Loucy (cell line): ENCODE data around the gene CC2D2B.

ENCODE experiments used
- H2AFZ ChIP-seq: fragments of 200-600 bp; sonication (generic); 2 replicates; pipeline ENCODE4 v1.6.0; 2016; ENCODE audit warnings: antibody characterized with exemption, mild to moderate bottlenecking, low read length, moderate library complexity
- H3F3A ChIP-seq: fragments of 200-600 bp; 2 replicates; pipeline ENCODE4 v1.6.0; 2016; ENCODE audit warnings: antibody characterized with exemption, low read depth, mild to moderate bottlenecking
- H3K27me3 ChIP-seq: fragments of 200-600 bp; sonication (generic); 2 replicates; pipeline ENCODE4 v1.6.1; 2014; ENCODE audit warnings: low read length, mild to moderate bottlenecking; ENCODE audit not compliant: insufficient read depth, poor library complexity, severe bottlenecking
- H3K36me3 ChIP-seq: fragments of 200-600 bp; sonication (generic); 2 replicates; pipeline ENCODE4 v1.6.1; 2016; ENCODE audit warnings: low read length; ENCODE audit not compliant: insufficient read depth
- H3K4me1 ChIP-seq: fragments of 200-600 bp; sonication (generic); 2 replicates; pipeline ENCODE4 v1.5.1; 2014; ENCODE audit warnings: low read length, mild to moderate bottlenecking; ENCODE audit not compliant: insufficient read depth, poor library complexity, severe bottlenecking
- H3K4me2 ChIP-seq: fragments of 200-600 bp; sonication (generic); 2 replicates; pipeline ENCODE4 v1.6.0; 2014; ENCODE audit warnings: antibody characterized with exemption, low read length, low read depth, mild to moderate bottlenecking; ENCODE audit not compliant: poor library complexity, severe bottlenecking
- H3K4me3 ChIP-seq: fragments of 200-600 bp; sonication (generic); 2 replicates; pipeline ENCODE4 v1.5.1; 2014; ENCODE audit warnings: low read length, mild to moderate bottlenecking, mixed read lengths; ENCODE audit not compliant: poor library complexity, severe bottlenecking
- H3K79me2 ChIP-seq: fragments of 200-600 bp; sonication (generic); 2 replicates; pipeline ENCODE4 v1.6.1; 2014; ENCODE audit warnings: low read length; ENCODE audit not compliant: insufficient read depth
- H3K9ac ChIP-seq: fragments of 200-600 bp; sonication (generic); 2 replicates; pipeline ENCODE4 v1.6.0; 2014; ENCODE audit warnings: mild to moderate bottlenecking, low read depth, low read length, moderate library complexity; ENCODE audit not compliant: poor library complexity, severe bottlenecking
- H3K9me2 ChIP-seq: fragments of 200-600 bp; sonication (generic); replicated peaks from 2 replicates; pipeline ENCODE4 v1.6.1; 2016; ENCODE audit warnings: low read depth, low read length, mixed read lengths
- H3K9me3 ChIP-seq: fragments of 200-600 bp; sonication (generic); 2 replicates; pipeline ENCODE4 v1.6.1; 2014; ENCODE audit warnings: mild to moderate bottlenecking, antibody characterized with exemption, low read length, low read depth; ENCODE audit not compliant: insufficient read depth
- H4K20me1 ChIP-seq: fragments of 200-600 bp; sonication (generic); 2 replicates; pipeline ENCODE4 v1.6.0; 2014; ENCODE audit warnings: antibody characterized with exemption, low read length, mild to moderate bottlenecking; ENCODE audit not compliant: insufficient read depth, poor library complexity, severe bottlenecking
- CTCF ChIP-seq: fragments of 200-600 bp; sonication (generic); conservative IDR thresholded peaks from 2 replicates; pipeline ENCODE4 v1.5.1; 2014; ENCODE audit warnings: mild to moderate bottlenecking, antibody characterized with exemption, low read length
- EZH2phosphoT487 ChIP-seq: fragments of 200-600 bp; IDR thresholded peaks from 2 replicates; pipeline ENCODE4 v1.6.1; 2018; ENCODE audit warnings: antibody characterized with exemption, mild to moderate bottlenecking, moderate library complexity, borderline replicate concordance

Gene CC2D2B

DNA sequence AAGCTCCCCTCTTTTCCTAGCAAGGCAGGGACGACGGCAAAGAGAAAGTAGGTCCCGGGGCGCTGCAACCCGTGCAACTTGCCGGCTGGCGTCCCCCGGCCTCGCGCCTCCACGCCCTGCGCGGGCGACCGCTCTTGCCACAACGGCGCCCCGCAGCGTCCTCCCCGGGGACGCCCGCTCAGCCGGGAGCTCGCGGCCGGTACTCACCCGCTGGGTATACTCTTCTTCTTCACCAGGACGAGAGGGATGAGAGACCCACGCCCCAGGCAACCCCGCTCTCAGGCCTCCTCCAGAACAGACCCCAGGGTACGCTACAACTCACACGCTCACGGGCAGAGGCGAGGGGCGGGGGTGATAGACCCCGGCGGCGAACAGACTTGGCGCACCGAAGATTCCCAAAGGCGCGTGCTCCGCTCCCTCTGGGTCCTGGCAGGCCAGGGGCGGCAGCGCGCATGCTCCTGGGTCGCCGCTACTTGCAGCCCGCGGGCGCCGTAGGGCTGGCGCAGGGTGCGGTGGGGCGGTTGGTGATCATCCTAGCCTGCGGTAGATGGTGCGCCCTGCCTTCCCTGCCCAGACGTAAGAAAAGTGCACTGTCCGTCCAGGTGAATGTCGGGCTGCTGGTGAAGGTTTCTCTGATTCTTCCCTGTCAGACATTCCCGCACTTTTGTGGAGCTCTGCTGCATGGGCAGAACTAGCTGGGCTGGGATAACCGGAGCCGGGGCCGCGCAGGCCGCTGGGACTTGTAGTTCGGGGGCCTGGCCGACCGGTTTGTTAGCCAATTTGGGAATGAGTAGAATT is at the start of gene CC2D2B:
Gene CC2D2B, plus strand, starts transcription at position 520 of the 798 bp plus-strand sequence. CDS start 3,349 bp downstream, outside the sequence.
- Histone ChIP-seq H3K4me1 (no peaks in the 10 kb centered on the region), H3K27me3 (no peaks in the 10 kb centered on the region), H3K36me3 (no peaks in the 10 kb centered on the region), H3K4me3 (peak within 1 kb of the TSS; percentile 79), H4K20me1 (no peaks in the 10 kb centered on the region), H3K9me3 (no peaks in the 10 kb centered on the region), H3K4me2 (peak within 1 kb of the TSS; percentile 61), H3K79me2 (no peaks in the 10 kb centered on the region; the same call in 1 of the 2 replicates), H2AFZ (peak within 1 kb of the TSS; percentile 80), H3K9me2 (no peaks in the 10 kb centered on the region), H3F3A (no peaks in the 10 kb centered on the region), H3K9ac (peak within 1 kb of the TSS; percentile 71)
- TF ChIP-seq EZH2phosphoT487, result no peak
- no peak for TF ChIP-seq CTCF

DNA sequence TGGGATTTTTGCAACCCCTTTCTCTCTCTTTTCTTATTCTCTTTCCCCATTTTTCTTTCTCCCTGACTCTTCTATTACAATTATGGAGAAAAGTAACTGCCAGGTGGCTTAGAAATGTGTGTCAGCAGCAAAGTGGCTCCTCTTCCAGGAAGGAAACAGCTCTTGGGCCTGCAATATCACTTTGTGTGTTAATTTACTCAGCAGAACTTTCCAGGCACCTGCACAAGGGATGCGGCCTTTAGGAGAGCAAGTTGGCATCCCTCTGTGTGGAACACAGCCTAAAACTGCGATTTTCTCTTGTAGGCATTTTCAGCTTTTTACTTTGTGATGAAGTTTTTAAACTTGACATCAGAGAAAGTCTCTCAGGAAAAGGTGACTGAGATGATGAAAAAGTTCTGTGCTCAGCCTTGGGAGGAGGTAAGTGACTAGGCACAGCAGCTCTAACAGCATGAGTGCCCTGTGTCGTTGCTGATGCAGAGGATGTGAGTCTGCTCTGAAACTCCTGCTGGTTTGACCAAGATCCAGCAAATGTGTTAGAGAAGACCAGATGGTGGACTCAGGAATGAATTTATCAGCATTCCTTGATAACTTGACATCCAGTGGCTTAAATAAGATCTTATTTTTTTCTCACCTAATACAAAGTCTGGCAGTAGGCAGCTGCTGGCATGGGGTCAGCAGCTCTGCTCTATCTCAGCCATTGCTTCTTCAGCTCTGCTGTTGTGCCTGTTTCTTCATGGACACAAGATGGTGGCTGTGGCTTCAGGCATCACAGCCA is 47.4 kb upstream of the CC2D2B start:
- Histone ChIP-seq H3K4me3 (no peak overlapping the region), H3K9ac (no peak overlapping the region), H3K4me2 (no peak overlapping the region), H3K9me2 (no peaks in the 10 kb centered on the region), H3K4me1 (peaks cover 13% of the 10 kb centered on the region), H3F3A (no peaks in the 10 kb centered on the region), H3K36me3 (no peaks in the 10 kb centered on the region), H3K9me3 (no peaks in the 10 kb centered on the region), H2AFZ (no peak overlapping the region), H3K79me2 (no peaks in the 10 kb centered on the region), H4K20me1 (no peaks in the 10 kb centered on the region), H3K27me3 (no peaks in the 10 kb centered on the region)
- TF ChIP-seq EZH2phosphoT487 (no peak), CTCF (no peak)

DNA sequence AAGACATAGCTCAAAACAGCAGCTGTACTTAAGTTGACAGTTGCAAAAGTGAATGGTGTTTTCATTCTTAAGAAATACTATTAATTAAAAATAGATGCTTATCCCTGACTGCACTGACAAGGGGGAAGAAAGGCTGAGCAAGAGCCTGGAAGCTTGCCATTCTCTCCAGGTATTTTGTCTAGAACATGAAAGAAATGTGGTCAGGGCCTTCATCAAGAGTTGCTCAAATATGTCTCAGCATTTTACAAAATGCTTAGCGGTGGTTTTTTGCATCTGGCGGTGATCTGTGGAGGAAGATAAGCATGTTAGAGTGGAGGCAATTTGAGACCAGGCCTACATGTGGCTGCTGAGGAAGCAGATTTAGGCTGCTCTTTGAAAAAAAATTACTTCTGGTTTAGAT is 46.4 kb upstream of the CC2D2B start:
- no peaks in the 10 kb centered on the region for H3K9me3 ChIP-seq
- no peaks in the 10 kb centered on the region for H3K27me3 ChIP-seq
- H3K9me2 ChIP-seq, result no peaks in the 10 kb centered on the region
- H3K36me3 ChIP-seq, result no peaks in the 10 kb centered on the region
- peaks cover 13% of the 10 kb centered on the region for H3K4me1 ChIP-seq
- H4K20me1 ChIP-seq, result no peaks in the 10 kb centered on the region
- H3K4me2 ChIP-seq, result no peak overlapping the region
- no peaks in the 10 kb centered on the region for H3K79me2 ChIP-seq
- H3K9ac ChIP-seq, result no peak overlapping the region
- no peak overlapping the region for H2AFZ ChIP-seq
- H3K4me3 ChIP-seq, result no peak overlapping the region
- H3F3A ChIP-seq, result no peaks in the 10 kb centered on the region
- no peak for TF ChIP-seq EZH2phosphoT487
- no peak for TF ChIP-seq CTCF
